GM19351 (cell line): ENCODE measurements around the gene TC2N.
A peak's percentile ranks its signal among the peaks of the same experiment; 100 is the strongest.
"Not testable (repeated sequence)": the region's sequence is repeated elsewhere in the genome, so short reads cannot be mapped to it uniquely, and the experiment has no call there.

Experiments used
- ATAC-seq: cut with Tn5 transposase; IDR thresholded peaks from one replicate; pipeline ENCODE4 v1.9.1; 2021; ENCODE audit warnings: mild to moderate bottlenecking, moderate library complexity; ENCODE audit not compliant: unreplicated experiment

The TC2N gene

DNA sequence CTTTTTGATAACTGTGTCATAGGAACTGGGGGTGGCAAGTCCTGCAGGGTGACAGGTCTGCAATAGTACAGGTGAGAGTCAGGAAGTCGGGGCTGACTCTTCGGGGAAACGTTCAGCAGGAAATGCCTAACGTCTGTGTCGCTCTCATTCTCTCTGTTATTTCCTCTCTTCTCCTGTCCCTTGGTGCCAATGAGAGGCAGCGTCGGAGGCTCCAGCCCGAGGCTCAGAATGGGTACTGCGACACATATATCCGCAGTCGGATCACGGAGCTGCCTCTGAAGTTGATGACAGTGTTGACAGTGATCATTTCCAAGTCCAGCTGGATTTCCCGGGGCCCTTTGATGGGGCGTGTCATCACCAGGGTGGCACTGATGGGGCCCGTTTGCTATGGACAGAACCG lies 2.7 kb upstream of the TC2N start:
- ATAC-seq: no peak

DNA sequence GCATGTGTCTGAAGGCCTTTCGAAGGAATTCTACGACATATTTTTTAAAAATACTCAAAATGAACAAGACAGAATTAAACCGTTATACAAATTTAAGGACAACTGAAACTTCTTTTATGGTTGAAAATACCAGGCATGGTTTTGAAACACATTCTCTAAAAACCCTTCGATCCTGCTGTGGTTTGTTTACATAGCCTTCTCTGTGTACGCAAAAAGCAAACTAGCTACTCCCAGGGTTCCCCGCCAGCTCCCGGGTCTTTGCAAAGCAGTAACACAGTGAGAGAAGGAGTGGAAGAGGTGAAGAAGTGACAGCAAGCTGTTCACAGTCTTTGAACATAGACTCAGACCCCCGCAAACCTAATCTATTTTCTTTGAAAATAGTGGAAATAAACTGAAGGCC lies 2.2 kb upstream of the TC2N start:
- ATAC-seq: no peak

DNA sequence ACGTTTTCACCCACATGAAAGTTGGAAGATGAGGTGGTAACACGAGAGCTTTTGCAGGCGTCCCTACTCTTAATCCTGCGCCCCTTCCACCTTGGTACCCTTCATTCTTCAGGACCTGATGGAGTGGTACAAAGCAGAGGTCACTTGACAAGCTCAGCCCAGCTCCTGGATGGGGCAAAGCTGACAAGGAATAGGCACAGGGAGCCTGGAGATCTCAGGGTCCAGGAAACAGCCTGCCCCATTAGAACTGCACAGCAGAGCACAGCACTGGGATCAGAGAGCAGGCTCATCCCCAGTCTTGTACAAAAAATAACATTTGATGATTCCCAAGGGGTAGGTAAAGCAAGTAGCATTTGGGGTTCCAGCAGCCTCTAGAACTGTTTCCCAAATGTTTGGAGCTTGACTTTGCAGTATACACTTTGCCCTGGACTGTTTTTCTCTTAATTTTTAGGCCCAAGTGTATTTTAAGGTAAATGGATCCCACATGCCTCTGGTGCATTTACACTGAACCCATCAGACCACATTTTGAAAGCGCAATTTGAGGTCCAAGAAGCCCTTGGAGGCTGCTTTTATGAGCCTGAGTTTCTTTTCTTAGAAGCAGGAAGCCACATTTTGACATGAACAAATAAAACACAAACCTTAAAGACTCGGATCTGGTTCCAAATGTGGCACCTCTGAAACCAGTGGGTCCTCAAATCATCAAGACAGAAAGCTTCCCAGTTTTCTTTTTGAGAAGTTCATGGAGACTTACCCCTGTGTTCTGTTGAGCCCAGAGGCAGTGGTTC lies 633 bp downstream of the TC2N start:
- ATAC-seq: no peak

DNA sequence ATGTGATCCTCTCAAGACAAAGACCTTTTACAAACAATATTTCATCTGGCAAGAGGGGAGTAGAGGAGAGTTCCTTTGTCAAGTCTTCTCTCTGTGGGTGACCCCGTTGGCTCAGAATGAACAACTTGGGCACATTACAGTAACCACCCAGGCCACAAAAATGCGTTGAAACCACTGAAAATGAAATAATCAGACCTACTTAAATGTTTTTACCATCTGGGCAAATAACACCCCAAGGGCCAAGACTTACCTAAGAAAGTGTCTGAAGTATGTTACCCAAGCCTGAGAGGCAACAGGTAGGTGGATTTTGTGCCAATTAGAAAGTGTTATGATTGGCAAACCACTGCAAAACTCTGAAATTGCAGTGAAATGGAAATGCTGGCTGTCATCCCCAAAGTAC lies 1.3 kb downstream of the TC2N start:
- ATAC-seq: no peak

DNA sequence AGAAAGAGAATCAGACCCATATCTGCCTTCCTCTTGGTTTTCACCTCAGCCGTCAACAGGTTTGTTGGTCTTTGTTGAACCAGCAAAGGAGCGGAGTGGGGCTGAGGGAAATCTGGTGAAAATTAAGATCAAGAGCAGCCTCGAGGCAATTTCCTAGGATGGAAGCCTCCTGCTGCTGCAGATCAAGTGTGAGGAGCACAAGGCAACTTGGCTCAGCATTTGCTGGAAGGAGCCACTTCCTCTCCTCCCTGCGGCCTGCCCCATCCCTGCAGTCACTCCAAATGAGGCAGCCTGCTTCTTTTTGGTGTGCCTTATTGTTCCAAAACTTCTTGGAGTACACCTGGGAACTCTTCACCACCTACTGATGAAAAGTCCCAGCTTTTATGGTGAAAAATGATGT lies 4.9 kb downstream of the TC2N start:
- no peak for ATAC-seq

DNA sequence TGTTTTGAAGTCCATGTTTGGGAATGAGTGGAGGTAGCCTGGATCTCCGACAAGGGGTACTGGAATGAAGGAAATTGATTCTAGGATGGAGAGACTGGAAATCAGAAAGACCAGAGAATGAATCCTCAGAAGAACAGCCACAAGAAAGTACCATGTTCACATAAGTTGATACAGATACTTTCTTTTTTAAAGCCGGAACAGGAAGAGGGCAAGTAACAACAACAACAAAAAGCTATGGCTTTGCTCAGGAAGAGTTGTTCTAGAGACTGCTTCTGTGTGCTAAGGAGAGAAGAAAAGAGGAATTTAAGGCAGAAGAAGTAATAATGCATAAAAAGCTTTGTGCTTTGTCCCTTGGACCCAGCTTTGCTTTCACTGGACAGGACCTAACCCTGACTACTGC lies 6.2 kb downstream of the TC2N start:
- no peak for ATAC-seq

DNA sequence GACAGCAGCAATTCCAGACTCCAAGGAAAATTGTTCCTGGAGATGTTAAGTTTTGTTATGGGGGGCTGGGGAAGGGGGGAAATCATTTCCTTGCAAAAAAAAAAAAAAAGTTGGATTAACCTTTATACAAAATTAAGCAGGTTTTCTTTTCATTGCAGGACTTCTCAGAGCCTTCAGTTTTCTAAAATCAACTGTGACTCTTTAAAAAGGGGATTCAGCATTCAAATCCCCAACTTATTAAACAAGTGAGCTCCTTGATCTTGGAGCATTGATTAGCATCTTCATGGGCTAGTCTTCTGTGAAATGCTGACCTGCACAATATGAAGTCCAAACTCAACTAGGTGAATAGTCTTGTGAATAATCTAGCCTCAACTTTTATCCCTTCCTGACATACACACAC lies 7.1 kb downstream of the TC2N start:
- ATAC-seq: no peak

DNA sequence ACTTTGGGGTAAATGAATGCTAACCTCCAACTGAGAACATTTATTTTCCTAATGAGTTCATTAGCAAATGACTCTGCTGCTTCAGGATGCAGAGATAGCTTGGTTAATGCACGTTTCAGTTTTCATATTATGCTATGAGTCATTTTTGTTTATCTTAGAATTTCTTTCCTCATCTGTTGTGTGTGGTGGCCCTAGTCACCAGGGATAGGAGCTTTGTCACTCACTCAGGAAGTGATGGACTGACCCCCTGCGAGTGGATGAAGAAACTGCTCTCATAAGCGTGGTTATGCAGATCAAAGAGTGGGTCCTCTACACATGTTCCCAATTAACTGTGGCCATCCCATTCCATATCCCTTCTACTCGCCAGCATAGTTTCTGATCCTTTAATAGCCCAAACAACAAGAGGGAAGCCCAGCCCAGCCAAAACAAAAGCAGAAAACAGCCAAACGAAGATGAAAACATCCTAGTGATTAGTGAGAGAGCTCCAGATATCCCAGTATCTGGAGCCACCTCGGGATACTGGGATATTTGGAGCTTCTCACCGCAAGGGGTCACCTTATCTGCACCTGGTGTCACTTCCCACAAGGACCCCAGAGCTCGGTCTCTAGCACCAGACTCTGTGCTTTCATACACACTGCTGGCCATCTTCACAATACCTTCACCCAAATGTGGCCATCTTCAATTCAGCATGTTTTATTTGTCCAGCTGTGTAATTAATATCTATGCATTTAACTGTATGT lies 8.6 kb downstream of the TC2N start:
- ATAC-seq: peak; percentile 74

DNA sequence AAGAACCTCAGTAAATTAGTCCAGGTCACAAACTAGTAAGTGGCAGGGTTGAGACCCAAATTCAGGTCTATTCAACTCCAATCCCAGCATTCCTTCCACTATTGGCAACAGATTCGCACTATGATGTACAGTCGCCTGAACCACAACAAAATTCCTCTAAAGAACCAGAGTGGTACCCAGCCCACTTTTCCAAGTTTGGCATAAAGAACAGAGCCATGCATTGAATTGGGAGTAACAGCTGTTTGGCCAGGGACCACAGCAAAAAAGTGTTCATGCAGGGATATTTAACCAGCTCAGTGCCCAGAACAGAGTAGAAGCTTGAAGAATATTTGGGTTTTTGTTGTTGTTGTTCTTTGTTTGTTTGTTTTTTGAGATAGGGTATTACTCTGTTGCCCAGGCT lies 9.7 kb downstream of the TC2N start:
- no peak for ATAC-seq

DNA sequence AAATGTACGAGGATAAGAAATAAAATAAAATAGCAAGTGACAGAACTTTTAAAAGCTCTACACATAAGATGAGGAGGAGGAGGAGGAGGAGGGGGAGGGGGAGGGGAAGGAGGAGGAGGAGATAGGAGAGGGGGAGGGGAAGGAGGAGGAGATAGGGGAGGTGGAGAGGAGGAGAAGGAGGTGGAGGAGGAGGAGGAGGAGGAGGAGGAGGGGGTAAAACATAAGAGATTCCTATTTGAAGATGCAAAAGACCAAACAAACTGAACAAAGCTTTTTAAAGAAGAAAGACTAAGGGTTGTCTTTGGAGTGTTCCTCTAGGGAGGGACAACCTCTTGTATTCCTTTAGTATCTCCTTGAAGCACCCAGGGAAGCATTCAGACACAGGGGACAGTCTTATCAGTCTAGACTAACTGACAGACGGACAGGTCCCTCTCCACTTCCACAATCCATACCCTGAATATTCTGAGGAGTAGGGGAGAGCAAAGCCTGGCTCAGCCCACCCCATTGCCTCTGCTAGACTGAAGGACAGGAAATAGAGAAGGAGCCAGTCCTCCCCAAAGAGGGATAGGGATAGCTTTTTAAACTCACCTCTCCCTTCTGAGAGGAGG lies 12.9 kb downstream of the TC2N start:
- ATAC-seq: no peak

DNA sequence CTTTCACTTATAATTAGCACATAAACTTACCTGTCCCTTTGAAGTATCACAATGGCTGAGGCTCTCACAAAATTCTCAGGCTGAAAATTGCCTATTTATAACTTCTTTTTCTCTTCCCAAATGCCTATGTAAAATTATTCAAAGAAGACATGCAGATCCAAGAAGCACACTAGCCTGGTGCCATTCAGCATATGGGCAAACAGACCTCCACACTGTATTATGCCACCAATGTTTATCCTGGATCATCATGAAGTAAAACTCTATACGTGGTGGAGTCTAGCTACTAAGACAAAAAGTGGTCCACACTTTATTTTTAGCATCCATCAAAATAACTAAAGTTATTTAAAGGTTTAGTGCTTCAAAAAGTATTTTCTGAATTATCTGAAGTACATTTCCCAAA lies 15.8 kb downstream of the TC2N start:
- no peak for ATAC-seq

DNA sequence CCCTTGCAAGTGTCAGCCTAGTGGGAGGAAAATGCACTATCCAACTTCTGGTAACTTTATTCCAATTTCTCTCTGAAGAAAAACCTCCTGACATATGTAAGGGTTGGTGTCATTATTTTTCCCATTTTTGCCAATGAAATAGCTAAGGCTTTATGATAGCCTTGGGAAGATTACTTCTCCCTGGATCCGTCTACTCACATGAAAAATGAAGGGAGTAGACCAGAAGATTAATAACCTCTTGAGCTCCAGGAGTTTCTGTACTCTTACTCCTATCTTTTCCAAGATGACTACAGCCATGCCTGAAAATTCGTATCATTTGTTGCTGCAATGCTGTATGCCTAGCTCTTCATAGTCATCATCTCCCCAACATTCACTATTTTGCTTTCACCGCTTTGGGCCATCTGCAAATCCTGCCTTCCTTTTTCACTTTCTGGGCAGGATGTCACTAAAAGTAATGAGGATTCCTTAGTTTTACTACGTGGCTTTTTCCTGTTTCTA lies 18.8 kb downstream of the TC2N start:
- ATAC-seq: no peak

DNA sequence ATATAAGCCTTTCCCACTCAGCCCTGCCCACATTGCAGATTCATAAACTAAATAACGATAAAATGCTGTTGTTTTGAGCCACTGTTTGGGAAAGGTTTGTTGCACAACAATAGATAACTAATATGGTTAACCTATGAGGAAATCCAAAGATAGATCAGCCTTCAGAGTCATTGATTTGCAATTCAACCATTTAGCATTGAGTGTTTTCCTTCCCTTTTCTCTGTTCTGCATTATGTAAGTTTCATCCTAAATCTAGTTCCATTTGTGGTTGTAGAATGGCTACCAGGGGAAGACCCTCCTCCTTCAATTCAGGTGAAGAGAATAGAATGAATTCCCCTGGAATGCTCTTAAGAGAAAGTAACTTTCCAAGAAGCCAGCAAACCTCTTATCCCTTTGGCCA lies 19.6 kb downstream of the TC2N start:
- ATAC-seq: no peak

DNA sequence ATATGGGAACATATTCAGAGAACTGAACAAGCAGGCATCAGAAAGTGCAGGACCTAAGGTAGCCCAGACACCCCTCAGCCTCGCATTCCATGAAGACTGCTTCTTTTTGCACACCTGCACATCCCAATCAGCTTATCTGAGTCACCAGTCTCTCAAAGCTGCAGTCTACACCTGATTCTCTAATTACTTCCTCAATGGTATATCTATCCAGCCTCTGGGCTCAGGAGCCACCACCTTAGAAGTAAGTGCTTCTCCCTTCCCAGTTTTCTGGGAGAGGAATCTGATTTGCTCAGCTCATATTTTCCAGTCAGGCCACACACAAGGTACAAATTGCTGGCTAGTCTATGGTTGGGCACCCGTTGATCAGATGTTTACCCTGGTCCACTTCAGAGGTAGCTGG lies 21.7 kb downstream of the TC2N start:
- ATAC-seq: no peak

DNA sequence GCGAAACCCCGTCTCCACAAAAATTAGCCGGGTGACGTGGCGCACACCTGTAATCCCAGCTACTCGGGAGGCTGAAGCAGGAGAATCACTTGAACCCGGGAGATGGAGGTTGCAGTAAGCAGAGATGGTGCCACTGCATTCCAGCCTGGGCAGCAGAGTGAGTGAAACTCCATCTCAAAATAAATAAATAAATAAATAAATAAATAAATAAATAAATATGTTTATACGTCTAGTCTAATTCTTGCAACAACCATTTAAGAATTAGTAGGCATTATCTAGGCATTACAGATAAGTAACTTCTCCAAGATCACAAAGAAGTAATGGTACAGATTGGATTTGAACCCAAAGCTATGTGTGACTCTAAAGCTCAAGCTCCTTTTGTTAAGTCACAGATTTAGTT lies 22.3 kb downstream of the TC2N start:
- ATAC-seq: not testable (repeated sequence)

DNA sequence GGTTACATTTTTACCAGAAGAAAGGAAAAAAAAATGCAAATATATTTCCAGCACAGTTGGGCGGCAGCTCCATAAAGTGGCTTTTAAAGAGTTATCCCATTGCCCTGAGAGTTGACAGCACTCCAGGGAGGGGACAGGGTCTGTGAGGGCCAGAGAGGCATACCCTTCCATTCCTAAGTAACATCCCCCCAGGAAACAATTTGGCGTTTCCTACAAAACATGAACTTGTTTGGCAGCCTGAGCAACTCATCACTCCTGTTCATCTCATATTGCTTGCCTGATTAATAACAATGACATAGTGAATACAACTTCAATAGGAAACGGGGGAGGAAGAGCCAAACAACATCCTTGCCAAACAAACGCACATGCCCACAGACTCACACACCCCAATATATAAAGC lies 23.3 kb downstream of the TC2N start:
- ATAC-seq: no peak

DNA sequence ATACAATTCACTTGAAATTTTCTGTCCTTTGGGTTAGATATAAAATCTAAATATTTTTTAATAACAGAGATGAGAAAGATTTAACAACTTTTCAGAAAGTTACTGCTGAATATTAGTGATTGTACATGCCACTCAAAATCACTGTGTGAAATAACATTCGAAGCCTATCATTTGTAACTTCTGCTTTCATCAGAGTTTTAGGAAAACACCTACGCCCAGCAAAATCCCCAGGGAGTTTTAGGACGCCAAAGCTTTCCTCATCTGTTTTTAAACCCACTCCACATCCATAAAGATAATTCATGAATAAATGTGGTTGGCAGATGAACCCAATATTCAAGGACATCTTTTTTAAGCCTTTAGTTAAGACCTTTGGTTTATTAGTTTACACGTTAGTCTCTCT lies 23.9 kb downstream of the TC2N start:
- no peak for ATAC-seq

DNA sequence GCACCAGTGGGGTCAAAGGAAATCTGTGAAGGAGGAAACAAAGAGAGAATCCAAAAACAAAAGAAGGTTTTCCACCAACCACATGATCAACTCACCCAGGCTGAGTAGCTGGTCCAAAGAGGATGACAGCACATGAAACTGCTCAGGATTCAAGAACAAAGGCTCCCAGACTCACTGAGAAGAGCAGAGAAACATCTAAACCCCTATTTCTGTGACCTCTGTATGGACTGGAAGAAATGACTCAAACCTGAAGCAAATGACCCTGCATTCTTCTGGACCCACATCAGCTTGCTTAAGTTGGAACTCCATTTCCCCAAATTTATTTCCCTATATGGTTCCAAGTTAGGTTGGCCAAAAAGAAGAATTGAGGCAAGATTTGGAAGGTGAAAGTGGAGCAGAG lies 26.3 kb downstream of the TC2N start:
- ATAC-seq: no peak

DNA sequence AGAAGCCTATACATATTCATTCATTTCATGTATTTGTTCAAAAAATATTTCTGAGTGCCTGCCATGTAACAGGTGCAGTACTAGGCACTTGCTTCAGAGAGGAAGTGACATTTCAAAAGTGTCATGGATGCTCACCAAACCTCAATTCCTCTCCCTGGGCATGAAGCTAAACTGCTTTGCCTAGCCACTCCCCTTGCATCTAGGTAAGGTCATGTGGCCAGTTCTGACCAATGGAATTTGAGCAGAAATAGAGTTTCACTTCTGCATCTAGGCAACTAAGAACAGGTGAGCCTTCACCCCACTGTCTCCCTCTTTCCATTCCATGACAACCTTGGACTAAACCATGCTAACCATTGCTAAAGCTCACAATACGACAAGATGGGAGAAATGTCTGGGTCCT lies 27.6 kb downstream of the TC2N start:
- ATAC-seq: no peak

DNA sequence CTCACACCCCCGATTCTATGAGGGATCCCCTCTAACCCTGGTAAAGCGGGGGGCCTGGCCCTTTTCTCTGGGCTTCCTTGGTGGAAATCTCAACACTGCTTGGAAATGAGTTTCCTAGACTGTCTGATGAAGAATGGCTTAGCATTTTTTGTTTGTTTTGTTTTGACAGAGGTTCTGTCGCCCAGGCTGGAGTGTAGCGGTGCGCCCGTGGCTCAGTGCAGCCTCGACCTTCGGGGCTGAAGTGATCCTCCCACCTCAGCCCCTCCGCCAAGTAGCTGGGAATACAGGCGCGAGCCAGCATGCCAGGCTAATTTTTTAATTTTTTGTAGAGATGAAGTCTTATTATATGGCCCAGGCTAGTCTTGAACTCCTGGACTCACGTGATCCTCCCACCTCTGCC lies 30.3 kb downstream of the TC2N start:
- no peak for ATAC-seq

DNA sequence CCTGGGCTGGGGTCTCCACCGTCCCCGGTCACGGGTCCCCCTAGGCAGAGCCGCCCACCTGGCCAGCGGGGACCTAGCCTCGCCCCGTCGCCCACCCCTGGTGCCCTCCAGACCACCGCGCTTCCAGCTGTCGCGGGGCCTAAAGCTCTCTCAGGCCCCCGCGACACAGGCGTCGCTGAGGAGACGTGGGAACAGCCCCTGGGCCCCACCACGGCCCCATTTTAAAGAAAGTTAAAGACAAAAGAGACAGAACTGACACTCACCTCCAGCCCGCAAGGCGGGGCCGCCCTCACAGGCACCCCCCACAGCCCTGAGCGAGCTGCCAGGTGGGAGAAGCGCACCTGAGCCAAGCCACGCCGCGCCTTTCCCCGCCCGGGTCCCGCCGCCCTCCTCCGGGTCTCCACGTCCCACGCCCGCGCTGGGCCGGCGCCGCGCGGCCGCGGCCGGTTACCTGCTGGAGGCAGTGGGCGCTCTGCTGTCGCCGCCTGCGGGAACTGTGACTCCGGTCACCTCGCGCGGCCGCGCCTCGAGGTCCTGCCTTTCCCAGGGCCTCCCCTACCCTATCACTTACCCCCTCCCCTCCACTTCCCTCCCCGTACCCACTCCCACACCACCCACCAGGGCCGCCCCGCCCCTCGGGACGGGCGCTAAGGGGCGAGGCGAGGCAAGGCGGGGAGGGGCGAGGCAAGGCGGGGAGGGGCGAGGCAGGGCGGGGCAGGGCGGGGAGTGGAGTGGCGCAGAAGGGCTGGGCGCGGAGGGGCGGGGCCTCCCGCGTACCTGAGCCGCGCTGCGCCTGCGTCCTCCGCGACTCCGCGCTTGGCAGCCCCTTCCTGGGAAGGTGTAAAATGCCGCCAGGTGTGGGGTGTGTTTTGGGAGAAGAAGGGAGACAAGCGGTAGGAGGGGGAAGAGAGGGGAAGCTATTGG lies 31.2 kb downstream of the TC2N start:
- ATAC-seq: peak; percentile 74
